ENCODE results near the gene SLC34A1. TPM values are rescaled to one million over a fixed set of nuclear protein-coding genes. Genes with fewer than 3 reads are reported as not detected.

SLC34A1 gene
- polyA plus RNA-seq (2013, experiment 1 of 2), result not detected
- polyA plus RNA-seq (2013, experiment 2 of 2), result not detected

DNA sequence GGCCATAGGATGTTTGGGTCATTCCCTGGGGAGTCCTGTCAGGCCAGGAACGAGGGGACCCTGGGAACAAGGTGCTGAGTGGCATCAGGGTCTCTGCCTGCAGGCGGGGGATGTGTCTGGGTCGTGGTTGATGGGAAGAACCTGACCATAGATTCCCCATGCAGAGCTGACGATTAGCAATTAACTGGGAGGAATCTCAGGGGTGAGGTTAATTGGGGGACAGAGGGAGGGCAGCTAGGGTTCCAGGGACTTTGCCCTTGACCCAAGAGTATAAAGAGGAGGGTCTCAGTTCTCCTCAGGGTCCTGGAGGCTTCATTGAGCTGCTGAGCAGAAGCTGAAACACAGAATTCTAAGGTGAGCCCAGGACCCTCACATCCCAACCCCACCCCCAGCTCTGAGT is at the start of gene SLC34A1:
SLC34A1 (plus strand) TSS at position 301 of the 400 bp plus-strand sequence. CDS start 1,308 bp downstream, outside the sequence.
- no peak within 1 kb of the TSS for H3K4me2 ChIP-seq (ENCODE audit: insufficient read depth, low read length, poor library complexity, severe bottlenecking)
- no peak within 1 kb of the TSS for H4K91ac ChIP-seq (ENCODE audit: low read depth, low read length, poor library complexity)
- H3K4ac ChIP-seq (ENCODE audit: low read length), result no peak within 1 kb of the TSS
- no peak within 1 kb of the TSS for H3K4me3 ChIP-seq (ENCODE audit: low read length in 2 of 2)
- no peak within 1 kb of the TSS for H2BK120ac ChIP-seq (ENCODE audit: low read depth, low read length)
- DNase-seq (ENCODE audit: low spot score), result no peak
- peak within 1 kb of the TSS; percentile 43 for H4K8ac ChIP-seq (ENCODE audit: low read depth, low read length)
- H3K9ac ChIP-seq (ENCODE audit: low read depth, low read length, poor library complexity), result no peak within 1 kb of the TSS
- no peaks in the 10 kb centered on the region for H3K79me1 ChIP-seq (ENCODE audit: low read depth, low read length)
- peak within 1 kb of the TSS; percentile 66 for H3K14ac ChIP-seq (ENCODE audit: low read length)
- H3K23ac ChIP-seq (ENCODE audit: low read depth, low read length, poor library complexity), result no peak within 1 kb of the TSS
- no peak within 1 kb of the TSS for H2BK12ac ChIP-seq (ENCODE audit: low read length)
- H3K9me3 ChIP-seq (replicated peaks in 1 of 2; ENCODE audit: control insufficient read depth in 2 of 2, insufficient read depth in 1 of 2, low read depth in 1 of 2, low read length in 2 of 2), result no peaks in the 10 kb centered on the region
- no peak within 1 kb of the TSS for H3K27ac ChIP-seq (replicated peaks; ENCODE audit: low read length)
- no peak within 1 kb of the TSS for H3K18ac ChIP-seq (ENCODE audit: low read length)
- H2BK15ac ChIP-seq (ENCODE audit: low read length), result no peak within 1 kb of the TSS
- no peak within 1 kb of the TSS for H2AFZ ChIP-seq (ENCODE audit: low read length)
- H2AK5ac ChIP-seq (ENCODE audit: low read depth, low read length), result peak within 1 kb of the TSS; percentile 83
- WGBS, 2 donors (ENCODE audit: extremely low coverage in 2 of 2, insufficient read length in 2 of 2, insufficient replicate concordance in 1 of 2), result no CpG with 5 or more reads among the region's 4 CpGs
- no peaks in the 10 kb centered on the region for H3K36me3 ChIP-seq (replicated peaks in 1 of 2; ENCODE audit: control insufficient read depth in 2 of 2, insufficient read depth in 2 of 2, low read length in 2 of 2)
- H3K4me1 ChIP-seq (ENCODE audit: control insufficient read depth in 2 of 2, insufficient read depth in 1 of 2, low read depth in 1 of 2, low read length in 2 of 2), result peaks cover 3 to 5% of the 10 kb centered on the region in 2 donors
- H2BK5ac ChIP-seq (ENCODE audit: low read length), result peak within 1 kb of the TSS; percentile 39
- H3K27me3 ChIP-seq (ENCODE audit: control insufficient read depth in 3 of 3, insufficient read depth in 3 of 3, low read depth in 1 of 3, low read length in 3 of 3), result peaks cover 0 to 55% (median 2%) of the 10 kb centered on the region in 3 experiments

GRCh38 chr5:177334781-177335700 is 49.2 kb upstream of the SLC34A1 start:
- no CpG with 5 or more reads among the region's 21 CpGs for WGBS, 2 donors (ENCODE audit: extremely low coverage in 2 of 2, insufficient read length in 2 of 2, insufficient replicate concordance in 1 of 2)
- Histone ChIP-seq H3K36me3 (replicated peaks in 1 of 2; ENCODE audit: control insufficient read depth in 2 of 2, insufficient read depth in 2 of 2, low read length in 2 of 2) (peaks cover 42 to 96% of the 10 kb centered on the region in 2 donors), H3K27ac (replicated peaks; ENCODE audit: low read length) (no peak overlapping the region)

DNA sequence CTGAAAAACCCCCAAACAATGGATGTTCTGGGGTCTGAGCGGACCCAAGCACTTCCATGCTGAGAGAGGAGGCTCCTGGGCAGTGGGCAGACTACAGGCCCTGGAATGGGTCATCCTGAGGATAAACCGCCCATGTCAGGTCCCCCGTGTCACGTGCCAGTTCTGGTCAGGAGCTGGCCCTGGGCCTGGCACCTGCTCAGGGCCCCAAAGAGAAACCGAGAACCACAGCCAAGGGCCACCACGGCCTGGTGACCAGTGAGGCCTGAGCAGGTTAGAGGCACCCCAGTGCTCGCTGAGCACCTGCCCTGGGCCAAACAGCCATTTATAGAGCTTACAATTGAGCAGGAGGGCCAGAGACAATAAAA is 48.6 kb upstream of the SLC34A1 start:
- Histone ChIP-seq H4K91ac (ENCODE audit: low read depth, low read length, poor library complexity) (no peak overlapping the region), H3K18ac (ENCODE audit: low read length) (no peak overlapping the region), H3K23ac (ENCODE audit: low read depth, low read length, poor library complexity) (no peak overlapping the region), H3K4me2 (ENCODE audit: insufficient read depth, low read length, poor library complexity, severe bottlenecking) (no peak overlapping the region), H3K14ac (ENCODE audit: low read length) (no peak overlapping the region), H2AFZ (ENCODE audit: low read length) (no peak overlapping the region), H2BK15ac (ENCODE audit: low read length) (no peak overlapping the region), H3K79me1 (ENCODE audit: low read depth, low read length) (peaks cover 6% of the 10 kb centered on the region), H3K9ac (ENCODE audit: low read depth, low read length, poor library complexity) (no peak overlapping the region), H3K4me3 (ENCODE audit: low read length in 2 of 2) (no peak overlapping the region), H2AK5ac (ENCODE audit: low read depth, low read length) (no peak overlapping the region), H3K36me3 (replicated peaks in 1 of 2; ENCODE audit: control insufficient read depth in 2 of 2, insufficient read depth in 2 of 2, low read length in 2 of 2) (peaks cover 42 to 94% of the 10 kb centered on the region in 2 donors), H3K9me3 (replicated peaks in 1 of 2; ENCODE audit: control insufficient read depth in 2 of 2, insufficient read depth in 1 of 2, low read depth in 1 of 2, low read length in 2 of 2) (no peaks in the 10 kb centered on the region), H3K27me3 (ENCODE audit: control insufficient read depth in 3 of 3, insufficient read depth in 3 of 3, low read depth in 1 of 3, low read length in 3 of 3) (no peaks in the 10 kb centered on the region), H2BK5ac (ENCODE audit: low read length) (no peak overlapping the region), H2BK12ac (ENCODE audit: low read length) (no peak overlapping the region), H2BK120ac (ENCODE audit: low read depth, low read length) (no peak overlapping the region), H3K4me1 (ENCODE audit: control insufficient read depth in 2 of 2, insufficient read depth in 1 of 2, low read depth in 1 of 2, low read length in 2 of 2) (no peaks in the 10 kb centered on the region), H4K8ac (ENCODE audit: low read depth, low read length) (no peak overlapping the region), H3K4ac (ENCODE audit: low read length) (no peak overlapping the region), H3K27ac (replicated peaks; ENCODE audit: low read length) (no peak overlapping the region)
- WGBS, 2 donors (ENCODE audit: extremely low coverage in 2 of 2, insufficient read length in 2 of 2, insufficient replicate concordance in 1 of 2), result no CpG with 5 or more reads among the region's 7 CpGs
- DNase-seq (ENCODE audit: low spot score), result no peak

More at GRCh38 chr5:177334781-177335700, 49.2 kb upstream of the SLC34A1 start:
- Histone ChIP-seq H2BK5ac (ENCODE audit: low read length) (no peak overlapping the region), H2BK12ac (ENCODE audit: low read length) (no peak overlapping the region), H3K4ac (ENCODE audit: low read length) (no peak overlapping the region), H3K4me3 (ENCODE audit: low read length in 2 of 2) (no peak overlapping the region), H2AFZ (ENCODE audit: low read length) (no peak overlapping the region), H3K4me1 (ENCODE audit: control insufficient read depth in 2 of 2, insufficient read depth in 1 of 2, low read depth in 1 of 2, low read length in 2 of 2) (no peaks in the 10 kb centered on the region), H2BK120ac (ENCODE audit: low read depth, low read length) (no peak overlapping the region), H4K8ac (ENCODE audit: low read depth, low read length) (no peak overlapping the region), H3K9me3 (replicated peaks in 1 of 2; ENCODE audit: control insufficient read depth in 2 of 2, insufficient read depth in 1 of 2, low read depth in 1 of 2, low read length in 2 of 2) (no peaks in the 10 kb centered on the region), H3K14ac (ENCODE audit: low read length) (no peak overlapping the region), H3K9ac (ENCODE audit: low read depth, low read length, poor library complexity) (no peak overlapping the region), H3K4me2 (ENCODE audit: insufficient read depth, low read length, poor library complexity, severe bottlenecking) (no peak overlapping the region), H2BK15ac (ENCODE audit: low read length) (no peak overlapping the region), H3K79me1 (ENCODE audit: low read depth, low read length) (peaks cover 6% of the 10 kb centered on the region), H4K91ac (ENCODE audit: low read depth, low read length, poor library complexity) (no peak overlapping the region), H3K18ac (ENCODE audit: low read length) (no peak overlapping the region), H3K23ac (ENCODE audit: low read depth, low read length, poor library complexity) (no peak overlapping the region), H3K27me3 (ENCODE audit: control insufficient read depth in 3 of 3, insufficient read depth in 3 of 3, low read depth in 1 of 3, low read length in 3 of 3) (no peaks in the 10 kb centered on the region), H2AK5ac (ENCODE audit: low read depth, low read length) (no peak overlapping the region)
- DNase-seq (ENCODE audit: low spot score), result no peak

- Histone ChIP-seq H3K9ac (ENCODE audit: low read depth, low read length, poor library complexity) (no peak overlapping the region), H2AFZ (ENCODE audit: low read length) (no peak overlapping the region), H3K27me3 (ENCODE audit: control insufficient read depth in 3 of 3, insufficient read depth in 3 of 3, low read depth in 1 of 3, low read length in 3 of 3) (no peaks in the 10 kb centered on the region), H3K4ac (ENCODE audit: low read length) (no peak overlapping the region), H3K9me3 (replicated peaks in 1 of 2; ENCODE audit: control insufficient read depth in 2 of 2, insufficient read depth in 1 of 2, low read depth in 1 of 2, low read length in 2 of 2) (no peaks in the 10 kb centered on the region), H2BK12ac (ENCODE audit: low read length) (no peak overlapping the region), H3K36me3 (replicated peaks in 1 of 2; ENCODE audit: control insufficient read depth in 2 of 2, insufficient read depth in 2 of 2, low read length in 2 of 2) (peaks cover 42 to 89% of the 10 kb centered on the region in 2 donors), H3K4me1 (ENCODE audit: control insufficient read depth in 2 of 2, insufficient read depth in 1 of 2, low read depth in 1 of 2, low read length in 2 of 2) (no peaks in the 10 kb centered on the region), H3K18ac (ENCODE audit: low read length) (no peak overlapping the region), H2BK5ac (ENCODE audit: low read length) (no peak overlapping the region), H3K79me1 (ENCODE audit: low read depth, low read length) (peaks cover 6% of the 10 kb centered on the region), H3K27ac (replicated peaks; ENCODE audit: low read length) (no peak overlapping the region), H3K14ac (ENCODE audit: low read length) (no peak overlapping the region), H2AK5ac (ENCODE audit: low read depth, low read length) (no peak overlapping the region), H3K4me2 (ENCODE audit: insufficient read depth, low read length, poor library complexity, severe bottlenecking) (no peak overlapping the region), H2BK120ac (ENCODE audit: low read depth, low read length) (no peak overlapping the region), H3K4me3 (ENCODE audit: low read length in 2 of 2) (no peak overlapping the region), H2BK15ac (ENCODE audit: low read length) (no peak overlapping the region), H4K8ac (ENCODE audit: low read depth, low read length) (no peak overlapping the region), H4K91ac (ENCODE audit: low read depth, low read length, poor library complexity) (no peak overlapping the region), H3K23ac (ENCODE audit: low read depth, low read length, poor library complexity) (no peak overlapping the region)
- no peak for DNase-seq (ENCODE audit: low spot score)
- no CpG with 5 or more reads among the region's 12 CpGs for WGBS, 2 donors (ENCODE audit: extremely low coverage in 2 of 2, insufficient read length in 2 of 2, insufficient replicate concordance in 1 of 2)
Observed at GRCh38 chr5:177336112-177336511, 48.1 kb upstream of the SLC34A1 start.

Measured in neuronal stem cell (in vitro differentiated cells).